ENCODE results near the gene SP9.

- TF ChIP-seq CTCF (IDR thresholded peaks at IDR 0.05) (no peak), POLR2A (IDR thresholded peaks at IDR 0.05) (no peak)
Observed at GRCh38 chr2:174383796-174384195, 49.0 kb downstream of the SP9 start.

Measured in heart left ventricle (tissue), 13 donors.